GM18499 (cell line): Measurements from ENCODE around the gene ZBTB44.

Experiments
- ATAC-seq: cut with Tn5 transposase; IDR thresholded peaks from one replicate; pipeline ENCODE4 v1.9.1; 2021; ENCODE audit warnings: moderate number of reproducible peaks; ENCODE audit not compliant: insufficient read depth, unreplicated experiment

The ZBTB44 gene

DNA sequence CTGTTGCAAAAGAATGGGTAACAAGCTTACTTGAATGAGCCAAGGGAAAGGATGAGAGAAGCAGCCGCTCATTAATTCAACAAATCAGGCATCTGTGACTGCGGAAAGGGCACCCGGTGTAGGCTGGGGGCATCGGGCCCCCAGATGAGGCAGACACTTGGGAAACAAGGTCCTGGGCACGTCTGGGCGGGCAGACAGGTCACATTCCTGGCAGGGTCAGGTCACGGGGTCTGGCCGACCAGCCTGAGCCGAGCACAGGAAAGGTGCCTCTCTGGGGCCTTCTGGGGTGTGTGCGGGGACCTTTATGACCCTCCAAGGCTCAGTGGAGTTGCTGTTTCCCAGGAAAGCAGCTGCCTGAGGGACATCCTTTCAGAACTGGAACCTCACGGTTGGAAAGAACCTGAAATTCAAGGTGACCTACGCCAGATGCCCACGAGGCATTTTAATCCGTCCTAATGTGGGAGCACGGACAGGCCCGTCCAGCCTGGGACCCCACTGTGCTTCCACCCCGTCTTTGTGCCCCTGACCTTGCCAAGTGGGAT, 98.1 kb downstream of the ZBTB44 start:
- no peak for ATAC-seq

- ATAC-seq, result no peak
These were observed 98.5 kb downstream of the ZBTB44 start for GRCh38 chr11:130216221-130216550.

DNA sequence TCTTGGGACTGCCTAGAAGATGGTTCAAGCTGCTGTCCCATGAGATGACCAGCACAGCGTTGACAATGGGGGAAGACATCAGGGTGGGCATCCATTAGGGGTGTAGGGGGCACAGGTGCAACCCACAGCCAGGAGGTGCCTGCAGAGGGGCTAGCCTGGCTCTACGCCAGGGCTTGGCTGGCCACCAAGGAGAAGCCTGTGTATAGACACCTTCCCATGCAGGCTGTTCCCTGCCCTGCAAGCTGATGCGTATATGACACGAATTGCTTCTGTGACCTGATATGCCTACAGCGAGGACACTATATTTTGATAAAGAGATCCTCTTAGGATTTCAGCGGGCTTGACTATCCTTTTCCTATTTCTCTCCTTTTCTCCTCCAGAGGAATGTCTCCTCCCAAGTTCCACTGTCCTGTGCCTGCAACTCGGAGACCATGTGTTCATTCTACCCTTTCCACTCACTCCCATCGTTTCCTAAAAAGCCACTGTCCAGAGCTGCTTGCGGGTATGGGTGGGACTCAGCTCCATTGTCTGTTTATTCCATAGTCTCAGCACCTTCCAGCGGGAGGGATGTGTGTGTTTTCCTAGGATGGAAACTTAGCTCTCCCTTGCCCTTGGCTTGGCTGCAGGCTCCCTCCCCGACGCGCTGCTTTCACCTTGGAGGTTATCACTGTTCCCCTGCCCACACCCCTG, 99.0 kb downstream of the ZBTB44 start:
- no peak for ATAC-seq

DNA sequence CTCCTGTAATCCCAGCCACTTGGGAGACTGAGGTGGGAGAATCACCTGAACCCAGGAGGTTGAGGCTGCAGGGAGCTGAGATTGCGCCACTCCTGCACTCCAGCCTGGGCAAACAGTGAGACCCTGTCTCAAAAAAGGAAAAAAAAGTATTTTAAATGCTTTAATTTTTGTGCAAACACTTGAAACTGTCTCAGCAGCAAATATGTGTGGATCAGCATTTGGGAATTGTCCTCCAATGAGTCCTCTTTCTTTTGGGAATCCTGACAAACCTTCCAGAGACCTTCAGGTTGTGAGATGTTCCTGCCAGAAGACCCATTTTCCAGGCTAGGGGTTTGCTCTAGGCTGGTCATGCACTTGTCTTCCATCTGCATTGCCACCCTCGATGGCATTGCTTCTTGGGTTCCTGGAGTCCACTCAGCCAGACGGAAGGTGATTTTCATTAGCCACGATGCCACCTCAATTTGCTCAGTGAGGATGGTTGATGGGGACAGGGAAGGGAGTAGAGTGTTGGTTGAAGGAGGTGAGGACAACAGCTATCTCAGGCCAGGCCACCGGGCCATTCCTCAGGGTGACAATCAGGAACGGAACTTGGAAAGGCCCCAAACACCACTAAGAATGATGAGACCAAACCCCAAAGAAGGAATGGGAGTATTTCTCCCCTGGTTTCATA, 99.7 kb downstream of the ZBTB44 start:
- ATAC-seq, result no peak

GRCh38 chr11:130213979-130214281, 100.8 kb downstream of the ZBTB44 start:
- ATAC-seq, result no peak

- no peak for ATAC-seq
These were observed 101.4 kb downstream of the ZBTB44 start for GRCh38 chr11:130213143-130213978.

- no peak for ATAC-seq
These were observed 102.2 kb downstream of the ZBTB44 start for GRCh38 chr11:130212431-130212961.

DNA sequence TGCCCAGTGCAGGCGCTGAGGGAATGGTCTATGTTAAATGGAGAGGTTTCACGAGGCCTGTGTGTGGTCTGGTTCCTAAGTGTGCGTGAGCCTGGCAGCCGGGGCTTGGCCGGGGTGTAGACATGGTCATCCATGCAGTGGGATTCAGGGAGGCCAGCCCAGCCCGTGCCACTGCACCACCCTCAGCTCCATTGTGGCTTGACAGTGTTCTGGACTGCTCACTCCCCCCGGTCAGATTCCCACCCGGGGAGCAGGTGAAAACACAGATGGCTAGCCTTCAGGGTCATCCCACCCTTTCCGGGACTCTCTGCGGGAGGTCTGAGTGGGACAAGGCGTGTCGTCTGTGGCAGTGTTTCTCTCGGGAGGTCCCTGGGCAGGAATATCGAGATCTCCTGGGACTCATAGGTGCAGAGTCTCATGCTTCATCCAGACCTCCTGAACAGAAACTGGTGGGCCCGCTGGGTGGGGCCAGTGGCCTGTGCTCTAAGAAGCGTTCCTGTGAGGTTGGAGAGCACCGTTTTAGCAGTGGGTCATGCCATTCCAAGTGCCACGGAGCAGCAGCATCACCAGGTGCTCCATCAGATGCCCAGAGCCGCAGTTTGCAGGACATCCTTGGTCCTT, 102.8 kb downstream of the ZBTB44 start:
- no peak for ATAC-seq

DNA sequence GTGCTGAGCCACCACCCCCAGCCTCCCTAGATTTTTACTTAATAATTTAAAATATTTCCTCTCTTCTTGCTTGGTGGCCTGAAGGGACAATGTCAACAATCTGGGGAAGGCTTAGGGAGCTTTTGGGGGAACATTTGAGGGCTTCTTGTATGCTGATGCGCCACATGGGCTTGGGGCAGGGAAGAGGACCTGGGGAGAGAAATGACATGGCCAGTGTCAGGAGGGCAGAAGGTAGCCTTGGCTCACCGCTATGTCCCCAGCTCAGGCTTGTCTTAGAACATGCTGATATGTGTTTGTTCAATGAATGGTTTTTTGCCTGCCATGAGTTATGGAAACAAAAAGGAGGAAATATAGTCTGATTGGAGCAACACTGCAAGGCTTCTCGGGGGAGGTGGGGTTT, 103.6 kb downstream of the ZBTB44 start:
- no peak for ATAC-seq

DNA sequence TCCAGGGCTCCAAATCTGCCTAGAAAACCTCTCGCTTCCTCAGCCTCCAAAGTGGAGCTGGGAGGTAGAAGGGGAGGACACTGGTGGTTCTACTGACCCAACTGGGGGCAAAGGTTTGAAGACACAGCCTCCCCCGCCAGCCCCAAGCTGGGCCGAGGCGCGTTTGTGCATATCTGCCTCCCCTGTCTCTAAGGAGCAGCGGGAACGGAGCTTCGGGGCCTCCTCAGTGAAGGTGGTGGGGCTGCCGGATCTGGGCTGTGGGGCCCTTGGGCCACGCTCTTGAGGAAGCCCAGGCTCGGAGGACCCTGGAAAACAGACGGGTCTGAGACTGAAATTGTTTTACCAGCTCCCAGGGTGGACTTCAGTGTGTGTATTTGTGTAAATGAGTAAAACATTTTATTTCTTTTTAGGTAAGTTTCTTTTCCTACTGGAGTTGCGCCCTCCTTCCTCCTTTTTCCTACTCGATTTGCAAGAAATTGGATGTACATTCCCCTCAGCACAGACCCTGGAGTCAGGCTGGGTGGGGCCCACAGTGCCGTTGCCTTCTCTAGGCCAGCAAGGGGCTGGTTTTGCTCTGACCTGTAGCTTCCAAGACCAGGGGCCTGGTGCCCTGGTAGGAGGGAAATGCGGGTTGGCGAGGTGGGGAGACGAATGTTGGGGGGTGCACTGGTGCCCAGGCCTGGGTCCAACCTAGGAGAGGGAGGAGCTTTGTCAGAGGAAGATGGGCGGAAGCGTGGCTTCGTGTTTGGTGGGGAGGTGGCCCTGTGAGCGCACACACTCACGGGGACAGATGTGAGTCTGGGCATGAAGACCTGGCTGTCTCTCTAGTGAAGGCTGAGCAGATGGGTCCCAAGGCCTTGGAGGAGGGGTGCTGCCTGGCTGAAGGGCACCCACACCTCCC, 104.5 kb downstream of the ZBTB44 start:
- ATAC-seq, result no peak

DNA sequence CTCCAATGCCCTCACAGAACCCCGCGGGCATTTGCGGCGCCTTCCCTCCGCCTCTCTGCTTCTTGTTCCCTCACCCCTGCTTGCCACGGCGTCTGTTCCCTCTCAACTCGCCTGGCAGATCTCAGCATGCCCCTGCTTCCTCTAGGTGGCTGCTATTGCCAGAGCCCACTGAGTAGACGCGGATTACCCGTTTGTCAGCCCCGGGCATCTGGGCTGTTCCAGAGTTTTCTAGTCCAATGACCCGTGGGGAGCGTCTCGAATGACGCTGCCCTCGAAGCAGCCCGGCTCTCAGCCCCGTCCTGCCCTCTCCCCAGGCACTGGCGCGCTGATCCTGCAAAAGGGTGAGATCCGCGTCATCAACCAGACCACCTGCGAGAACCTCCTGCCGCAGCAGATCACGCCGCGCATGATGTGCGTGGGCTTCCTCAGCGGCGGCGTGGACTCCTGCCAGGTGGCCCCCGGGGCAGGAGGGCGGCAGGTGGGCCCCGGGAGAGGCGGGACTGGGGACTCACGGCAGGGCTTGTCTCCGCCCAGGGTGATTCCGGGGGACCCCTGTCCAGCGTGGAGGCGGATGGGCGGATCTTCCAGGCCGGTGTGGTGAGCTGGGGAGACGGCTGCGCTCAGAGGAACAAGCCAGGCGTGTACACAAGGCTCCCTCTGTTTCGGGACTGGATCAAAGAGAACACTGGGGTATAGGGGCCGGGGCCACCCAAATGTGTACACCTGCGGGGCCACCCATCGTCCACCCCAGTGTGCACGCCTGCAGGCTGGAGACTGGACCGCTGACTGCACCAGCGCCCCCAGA, 105.4 kb downstream of the ZBTB44 start:
- no peak for ATAC-seq

DNA sequence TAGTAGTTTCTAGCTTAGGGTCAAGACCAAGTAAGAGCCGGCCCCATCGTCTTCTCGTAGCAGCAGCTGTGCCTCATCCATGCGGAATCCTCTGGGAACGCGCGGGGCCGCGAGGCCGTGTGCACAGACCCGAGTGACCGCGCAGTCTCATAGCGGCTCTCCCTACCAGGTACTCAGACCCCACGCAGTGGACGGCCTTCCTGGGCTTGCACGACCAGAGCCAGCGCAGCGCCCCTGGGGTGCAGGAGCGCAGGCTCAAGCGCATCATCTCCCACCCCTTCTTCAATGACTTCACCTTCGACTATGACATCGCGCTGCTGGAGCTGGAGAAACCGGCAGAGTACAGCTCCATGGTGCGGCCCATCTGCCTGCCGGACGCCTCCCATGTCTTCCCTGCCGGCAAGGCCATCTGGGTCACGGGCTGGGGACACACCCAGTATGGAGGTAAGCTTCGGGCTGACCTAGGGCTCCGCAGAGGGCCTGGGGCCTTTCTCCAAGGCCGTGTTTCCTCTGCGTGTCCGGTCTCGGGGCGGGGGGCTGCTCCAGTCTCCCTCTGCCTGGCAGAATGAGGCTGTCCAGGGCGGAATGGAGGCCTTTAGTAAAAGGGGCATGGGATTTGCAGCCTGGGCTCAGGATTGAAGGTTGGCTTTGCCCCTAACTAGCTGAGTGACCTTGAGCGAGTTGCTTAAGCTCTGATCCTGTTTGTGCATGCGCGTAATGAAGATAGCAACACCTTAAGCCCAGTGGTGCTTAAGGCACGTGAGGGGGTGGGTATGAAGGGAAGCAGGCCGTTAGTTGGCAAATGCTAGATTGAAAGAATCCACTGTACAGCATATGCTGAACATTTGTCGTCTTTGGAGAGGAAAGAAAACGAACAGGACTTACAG, 106.2 kb downstream of the ZBTB44 start:
- no peak for ATAC-seq

GRCh38 chr11:130206141-130206540, 108.6 kb downstream of the ZBTB44 start:
- ATAC-seq, result no peak

DNA sequence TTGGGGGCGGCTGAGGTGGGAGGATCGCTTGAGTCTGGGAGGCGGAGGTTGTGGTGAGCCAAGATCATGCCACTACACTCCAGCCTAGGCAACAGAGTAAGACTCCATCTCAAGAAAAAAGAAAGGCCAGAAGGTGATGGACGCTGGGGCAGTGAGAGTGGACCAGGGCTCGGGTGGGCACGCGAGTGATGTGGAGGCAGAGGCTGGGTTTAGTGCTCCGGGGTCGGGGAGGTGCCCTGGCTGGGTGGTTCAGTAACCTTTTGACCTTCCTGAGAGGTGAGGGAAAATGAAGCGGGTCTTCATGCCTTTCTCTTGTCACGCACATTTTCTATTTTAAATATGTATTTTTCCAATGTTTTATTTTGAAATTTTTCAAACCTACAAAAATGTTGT, 110.0 kb downstream of the ZBTB44 start:
- no peak for ATAC-seq

GRCh38 chr11:130203766-130204702, 110.7 kb downstream of the ZBTB44 start:
- no peak for ATAC-seq

DNA sequence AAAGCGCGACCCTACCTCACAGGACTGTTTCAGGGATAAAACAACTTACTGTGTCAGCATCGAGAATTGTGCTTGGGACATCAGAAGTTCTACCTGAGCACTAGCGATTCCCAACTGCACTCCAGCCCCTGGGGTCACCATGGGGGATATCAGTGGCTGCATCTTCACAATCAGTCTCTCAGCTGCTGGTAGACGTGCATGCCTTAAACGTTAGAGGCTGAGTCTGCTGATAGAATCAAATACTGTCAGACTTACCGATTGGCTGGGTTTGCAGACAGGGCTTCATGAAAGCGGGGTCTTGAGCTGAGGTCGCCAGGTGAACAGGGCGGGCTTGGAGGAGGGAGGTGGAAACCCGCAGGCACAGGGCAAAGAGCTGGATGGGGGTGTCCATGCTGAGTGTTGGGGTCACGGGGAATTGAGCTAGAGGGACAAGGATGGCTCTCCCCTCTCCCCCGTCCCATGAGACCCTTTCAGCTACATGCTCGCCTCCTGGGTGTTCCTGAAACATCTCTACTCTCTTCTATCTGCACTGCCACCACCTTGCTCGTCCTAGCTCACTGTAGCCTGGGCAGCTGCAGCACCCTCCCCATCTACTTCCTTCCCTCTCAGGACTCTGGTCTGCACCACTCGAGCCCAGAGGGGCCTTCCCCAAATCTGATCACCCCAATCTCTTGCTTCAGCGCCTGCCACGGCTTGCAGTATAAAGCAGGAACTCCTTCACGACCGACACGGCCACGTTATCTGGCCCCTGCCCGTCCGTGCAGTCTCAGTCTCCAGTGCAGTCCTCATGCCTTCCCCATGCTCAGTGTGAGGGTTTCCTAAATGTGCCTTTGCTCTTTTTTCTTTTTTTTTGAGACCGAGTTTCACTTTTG, 111.7 kb downstream of the ZBTB44 start:
- ATAC-seq, result no peak
